Endothelial cell of umbilical vein (primary cell): Measurements from ENCODE around the gene LATS1.

Experiments used
- CTCF ChIP-seq, 2 donors: IDR thresholded peaks; 1 replicate in 1 of 2; 2 replicates in 1 of 2; pipeline ENCODE4 v1.5.1; 2011; ENCODE audit warnings: low read length in 2 of 2, mild to moderate bottlenecking in 2 of 2, moderate library complexity in 2 of 2, control low read depth in 1 of 2, inconsistent platforms in 1 of 2, low read depth in 1 of 2; ENCODE audit not compliant: insufficient read depth in 1 of 2; ENCODE audit errors: extremely low read depth in 1 of 2
- POLR2A ChIP-seq: IDR thresholded peaks from 2 replicates; pipeline ENCODE4 v1.6.1; 2012; ENCODE audit warnings: low read depth, mild to moderate bottlenecking, control low read depth, low read length
- POLR2AphosphoS5 ChIP-seq: IDR thresholded peaks from 2 replicates; pipeline ENCODE4 v1.6.1; 2012; ENCODE audit warnings: low read depth, mild to moderate bottlenecking, control low read depth, low read length, moderate library complexity; ENCODE audit not compliant: insufficient read depth

DNA sequence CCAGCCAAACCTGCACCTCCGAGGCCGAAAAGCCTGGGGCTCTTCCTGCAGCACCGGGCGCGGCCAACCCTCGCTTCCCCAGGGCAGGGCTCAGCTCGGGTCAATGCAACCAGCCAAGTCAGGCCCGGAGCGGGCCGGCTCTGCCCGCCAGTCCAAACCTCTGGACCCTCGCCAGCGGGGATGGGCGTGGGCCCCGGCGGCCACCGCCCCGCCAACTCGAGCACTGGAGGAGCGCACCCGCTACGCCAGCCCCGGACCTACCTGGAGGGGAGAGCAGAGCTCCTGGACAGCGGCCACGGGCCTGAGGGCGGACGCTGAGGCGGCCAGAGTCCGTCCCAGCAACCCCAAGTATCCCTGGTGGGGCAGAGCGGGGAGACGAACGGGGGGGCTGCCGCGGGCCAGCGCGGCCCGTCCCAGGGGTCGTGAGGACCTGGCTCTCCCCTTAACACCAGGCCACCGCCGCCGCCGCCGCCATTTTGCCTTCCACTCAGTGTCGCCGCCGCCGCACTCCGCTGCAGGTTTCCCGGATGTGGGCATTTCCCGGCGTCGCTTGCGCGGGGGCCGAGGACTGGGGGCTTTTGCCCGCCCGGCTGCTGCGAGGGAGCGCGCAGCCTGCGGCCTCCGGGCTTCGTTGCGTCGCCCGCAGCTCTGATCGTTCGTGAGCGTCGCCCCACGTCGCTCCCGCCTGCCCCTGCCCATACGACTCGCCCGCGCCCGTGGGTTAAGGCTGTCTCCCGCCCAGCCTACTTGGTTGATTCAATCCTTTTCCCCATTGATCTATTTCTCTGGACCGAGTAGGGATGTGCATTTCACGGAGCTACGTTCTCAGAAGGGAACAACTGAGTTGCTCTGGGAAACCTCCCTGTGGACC is at the start of gene LATS1:
- TF ChIP-seq CTCF (IDR thresholded peaks at IDR 0.05; ENCODE audit: extremely low read depth in 1 of 2, insufficient read depth in 1 of 2, low read depth in 1 of 2, low read length in 2 of 2), result no peak
- peak; percentile 91 for TF ChIP-seq POLR2AphosphoS5
- TF ChIP-seq POLR2A, result peak; percentile 98
